Endodermal cell (in vitro differentiated cells): Measurements from ENCODE around the gene TEFM. TPM values are rescaled to one million over a fixed set of nuclear protein-coding genes. Genes with fewer than 3 reads are reported as not detected.
A peak's percentile ranks its signal among the peaks of the same experiment; 100 is the strongest.

Experiments used
- DNase-seq: peaks from one replicate; pipeline ENCODE4 v3.0.0-alpha.2; 2017
- H3K27ac ChIP-seq: 2 replicates; pipeline ENCODE4 v1.5.1; 2013; ENCODE audit warnings: mild to moderate bottlenecking, low read depth, low read length, moderate library complexity
- H3K27me3 ChIP-seq: 2 replicates; pipeline ENCODE4 v1.6.1; 2013; ENCODE audit warnings: mild to moderate bottlenecking, low read length, moderate library complexity; ENCODE audit not compliant: insufficient read depth, control insufficient read depth, poor library complexity, severe bottlenecking
- H3K36me3 ChIP-seq: 2 replicates; pipeline ENCODE4 v1.7.0; 2013; ENCODE audit warnings: mild to moderate bottlenecking, low read length, moderate library complexity; ENCODE audit not compliant: control insufficient read depth, insufficient read depth
- H3K4me1 ChIP-seq: one replicate; pipeline ENCODE4 v1.7.0; 2013; ENCODE audit warnings: low read length; ENCODE audit not compliant: control insufficient read depth, insufficient read depth
- H3K4me3 ChIP-seq: 2 replicates; pipeline ENCODE4 v1.5.1; 2013; ENCODE audit warnings: mild to moderate bottlenecking, low read length, moderate library complexity
- H3K9ac ChIP-seq: 2 replicates; pipeline ENCODE4 v1.6.1; 2013; ENCODE audit warnings: mild to moderate bottlenecking, low read length, moderate library complexity; ENCODE audit not compliant: poor library complexity, severe bottlenecking; ENCODE audit errors: extremely low read depth
- H3K9me3 ChIP-seq: 2 replicates; pipeline ENCODE4 v1.6.1; 2013; ENCODE audit warnings: mild to moderate bottlenecking, low read length, moderate library complexity; ENCODE audit not compliant: control insufficient read depth
- H3K27ac Mint-ChIP-seq: 2 replicates; pipeline ENCODE4 v1.8.0; 2020; ENCODE audit warnings: mixed read lengths
- H3K27me3 Mint-ChIP-seq: 2 replicates; pipeline ENCODE4 v1.8.0; 2021; ENCODE audit warnings: mild to moderate bottlenecking, mixed read lengths; ENCODE audit not compliant: insufficient read depth
- H3K36me3 Mint-ChIP-seq: 2 replicates; pipeline ENCODE4 v1.8.0; 2020; ENCODE audit warnings: low read depth, mixed read lengths
- H3K4me1 Mint-ChIP-seq: 2 replicates; pipeline ENCODE4 v1.8.0; 2020; ENCODE audit warnings: mixed read lengths
- H3K4me3 Mint-ChIP-seq: 2 replicates; pipeline ENCODE4 v1.8.0; 2020; ENCODE audit warnings: mild to moderate bottlenecking, moderate library complexity, mixed read lengths
- H3K9me3 Mint-ChIP-seq: 2 replicates; pipeline ENCODE4 v1.8.0; 2020; ENCODE audit warnings: mild to moderate bottlenecking, mixed read lengths
- CTCF ChIP-seq: fragments of 200-600 bp; sonication (generic); conservative IDR thresholded peaks from 2 replicates; pipeline ENCODE4 v1.5.0; 2021; ENCODE audit warnings: antibody characterized with exemption, mild to moderate bottlenecking
- WGBS, 2 experiments: methylation state at CpG; one replicate each; pipeline versions ENCODE4 v1.1.5 to v1.1.7; 2013; ENCODE audit warnings: missing lambda C conversion rate in 2 of 2, mixed read lengths in 1 of 2; ENCODE audit not compliant: insufficient coverage in 1 of 2, insufficient read length in 1 of 2; 5-methylcytosine and 5-hydroxymethylcytosine counted together
- total RNA-seq, 2 donors: library from RNA; stranded (reverse); fragmentation: NEBNext Ultra II Directional in 1 of 2; extraction: Animal tissue kit (Norgen Biotek cat#: 25700) in 1 of 2; gene quantifications; 2 replicates in 1 of 2; 3 replicates in 1 of 2; pipeline ENCODE4 v1.2.1, GENCODE V29; 2021

TEFM gene
- total RNA-seq, 2 donors from 2014 or later, result 14.4 to 15.2 TPM

- Histone ChIP-seq H3K4me1 (peaks cover 9% of the 10 kb centered on the region), H3K4me3 (no peak overlapping the region), H3K9me3 (no peaks in the 10 kb centered on the region), H3K9ac (no peak overlapping the region), H3K27ac (no peak overlapping the region), H3K27me3 (peaks cover 30% of the 10 kb centered on the region), H3K36me3 (no peaks in the 10 kb centered on the region)
- DNase-seq, result no peak
- Mint-ChIP-seq H3K4me3 (no peak overlapping the region), H3K27ac (no peak overlapping the region), H3K36me3 (no peaks in the 10 kb centered on the region), H3K27me3 (peaks cover 37% of the 10 kb centered on the region), H3K4me1 (peaks cover 19% of the 10 kb centered on the region), H3K9me3 (no peaks in the 10 kb centered on the region)
- WGBS, 2 experiments, result 90% methylated on average over 2 to 5 of the region's 6 CpGs
- no peak for TF ChIP-seq CTCF
These were observed 20.5 kb upstream of the TEFM start for GRCh38 chr17:30926516-30926915.

- peaks cover 42% of the 10 kb centered on the region for H3K27me3 ChIP-seq
- H3K9me3 Mint-ChIP-seq, result no peaks in the 10 kb centered on the region
These were observed 18.3 kb upstream of the TEFM start for GRCh38 chr17:30924341-30924740.

GRCh38 chr17:30922235-30923030, 16.4 kb upstream of the TEFM start:
- 12 to 22% methylated on average over 15 to 66 of the region's 66 CpGs for WGBS, 2 experiments
- peak overlapping the region; percentile 66 for H3K4me3 ChIP-seq
- peak overlapping the region; percentile 53 for H3K4me3 Mint-ChIP-seq
- H3K4me1 Mint-ChIP-seq, result peaks cover 13% of the 10 kb centered on the region
- H3K27me3 Mint-ChIP-seq, result peaks cover 63% of the 10 kb centered on the region
- no peak overlapping the region for H3K27ac ChIP-seq
- peaks cover 3% of the 10 kb centered on the region for H3K4me1 ChIP-seq
- no peaks in the 10 kb centered on the region for H3K9me3 ChIP-seq
- no peak overlapping the region for H3K9ac ChIP-seq
- H3K9me3 Mint-ChIP-seq, result no peaks in the 10 kb centered on the region
- H3K36me3 Mint-ChIP-seq, result no peaks in the 10 kb centered on the region
- no peak for TF ChIP-seq CTCF
- H3K27me3 ChIP-seq, result peaks cover 48% of the 10 kb centered on the region
- no peak overlapping the region for H3K27ac Mint-ChIP-seq
- peak; percentile 78 for DNase-seq
- H3K36me3 ChIP-seq, result no peaks in the 10 kb centered on the region

More at GRCh38 chr17:30924341-30924740, 18.3 kb upstream of the TEFM start:
- Mint-ChIP-seq H3K4me1 (peaks cover 23% of the 10 kb centered on the region), H3K36me3 (no peaks in the 10 kb centered on the region), H3K27ac (peak overlapping the region; percentile 48), H3K4me3 (no peak overlapping the region), H3K27me3 (peaks cover 53% of the 10 kb centered on the region)
- Histone ChIP-seq H3K36me3 (no peaks in the 10 kb centered on the region), H3K9ac (no peak overlapping the region), H3K4me3 (no peak overlapping the region), H3K4me1 (peaks cover 9% of the 10 kb centered on the region), H3K9me3 (no peaks in the 10 kb centered on the region), H3K27ac (no peak overlapping the region)
- DNase-seq, result peak; percentile 60
- WGBS, 2 experiments, result 79% methylated on average over 2 of the region's 2 CpGs
- peak; percentile 64 for TF ChIP-seq CTCF
